ENCODE results near the gene PLA2G12B.
"Not testable (repeated sequence)": the region's sequence is repeated elsewhere in the genome, so short reads cannot be mapped to it uniquely, and the experiment has no call there.

PLA2G12B gene

DNA sequence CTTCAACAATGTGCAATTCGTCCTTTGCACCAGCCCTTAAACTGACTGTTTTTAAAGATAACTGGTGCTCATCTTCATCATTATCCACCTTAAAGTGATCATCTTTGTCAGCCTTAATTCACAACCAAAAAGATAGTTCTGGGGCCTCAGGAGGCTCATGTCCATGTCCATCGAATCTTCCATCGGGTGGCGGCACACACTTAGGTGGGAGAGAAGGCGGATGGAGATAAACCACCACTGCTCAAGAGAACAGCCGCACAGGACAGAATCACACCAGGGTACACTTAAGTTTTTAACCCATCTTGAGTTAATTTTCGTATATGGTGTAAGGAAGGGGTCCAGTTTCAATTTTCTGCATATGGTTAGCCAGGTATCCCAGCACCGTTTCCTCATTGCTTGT is 36.3 kb downstream of the PLA2G12B start:
- no peak overlapping the region for H3K9ac ChIP-seq (ENCODE audit: low read length in 5 of 5)
- no peak overlapping the region for H3K27ac ChIP-seq (ENCODE audit: low read depth, low read length)
- no peaks in the 10 kb centered on the region for H3K4me1 ChIP-seq (ENCODE audit: control insufficient read depth in 5 of 5, insufficient read depth in 5 of 5, low read length in 5 of 5)
- peaks cover 0 to 4% (median 0%) of the 10 kb centered on the region in 5 donors for H3K9me3 ChIP-seq (ENCODE audit: control insufficient read depth in 5 of 5, low read length in 5 of 5)
- H3K4me3 ChIP-seq (ENCODE audit: low read depth in 1 of 5, low read length in 5 of 5): no peak overlapping the region
- peaks cover 0 to 2% (median 0%) of the 10 kb centered on the region in 5 donors for H3K27me3 ChIP-seq (ENCODE audit: control insufficient read depth in 5 of 5, insufficient read depth in 4 of 5, low read length in 5 of 5)
- no peaks in the 10 kb centered on the region for H3K36me3 ChIP-seq (ENCODE audit: control insufficient read depth in 5 of 5, insufficient read depth in 5 of 5, low read length in 5 of 5)

DNA sequence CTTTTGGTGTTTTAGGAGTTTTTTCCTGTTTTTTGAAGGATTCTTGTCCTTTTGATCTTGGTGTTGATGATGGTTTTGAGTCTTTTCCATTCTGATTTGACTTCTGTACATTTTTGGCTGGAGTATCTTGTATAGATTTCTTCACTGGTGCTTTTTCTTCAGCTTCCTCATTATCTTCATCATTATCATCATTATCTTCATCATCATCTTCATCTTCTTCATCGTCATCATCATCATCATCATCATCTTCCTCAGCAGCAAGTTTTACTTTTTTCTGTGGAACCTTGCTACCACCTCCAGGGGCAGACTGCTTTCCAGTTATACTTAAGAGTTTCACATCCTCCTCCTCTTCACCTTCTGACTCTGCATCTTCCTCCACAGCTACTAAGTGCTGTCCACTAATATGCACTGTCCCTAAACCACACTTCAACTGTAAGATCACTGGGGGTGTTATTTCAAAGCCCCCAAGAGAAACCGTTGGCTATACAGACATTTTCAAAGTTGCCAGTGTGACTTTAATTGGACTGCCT is 36.7 kb downstream of the PLA2G12B start:
- H3K9me3 ChIP-seq (ENCODE audit: control insufficient read depth in 5 of 5, low read length in 5 of 5); H3K9ac ChIP-seq (ENCODE audit: low read length in 5 of 5); H3K36me3 ChIP-seq (ENCODE audit: control insufficient read depth in 5 of 5, insufficient read depth in 5 of 5, low read length in 5 of 5); H3K27ac ChIP-seq (ENCODE audit: low read depth, low read length); H3K27me3 ChIP-seq (ENCODE audit: control insufficient read depth in 5 of 5, insufficient read depth in 4 of 5, low read length in 5 of 5); H3K4me1 ChIP-seq (ENCODE audit: control insufficient read depth in 5 of 5, insufficient read depth in 5 of 5, low read length in 5 of 5); H3K4me3 ChIP-seq (ENCODE audit: low read depth in 1 of 5, low read length in 5 of 5): not testable (repeated sequence)

DNA sequence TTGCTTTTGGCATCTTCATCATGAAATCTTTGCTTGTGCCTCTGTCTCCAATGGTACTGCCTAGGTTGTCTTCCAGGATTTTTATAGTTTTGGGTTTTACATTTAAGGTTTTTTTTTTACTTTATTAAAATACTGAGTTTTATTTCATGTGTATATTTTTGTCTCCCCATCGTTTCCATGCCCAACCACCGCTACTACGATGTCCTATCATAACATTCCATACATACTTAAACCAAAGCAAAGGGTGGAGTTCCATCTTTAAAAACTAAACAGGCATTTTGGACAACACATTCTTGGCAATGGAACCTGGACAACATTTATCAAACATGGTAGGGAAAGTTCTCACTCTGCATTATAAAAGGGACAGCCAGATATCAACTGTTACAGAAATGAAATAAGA is 37.4 kb downstream of the PLA2G12B start:
- not testable (repeated sequence) for H3K4me1 ChIP-seq (ENCODE audit: control insufficient read depth in 5 of 5, insufficient read depth in 5 of 5, low read length in 5 of 5); H3K9me3 ChIP-seq (ENCODE audit: control insufficient read depth in 5 of 5, low read length in 5 of 5); H3K27ac ChIP-seq (ENCODE audit: low read depth, low read length); H3K9ac ChIP-seq (ENCODE audit: low read length in 5 of 5); H3K27me3 ChIP-seq (ENCODE audit: control insufficient read depth in 5 of 5, insufficient read depth in 4 of 5, low read length in 5 of 5); H3K4me3 ChIP-seq (ENCODE audit: low read depth in 1 of 5, low read length in 5 of 5); H3K36me3 ChIP-seq (ENCODE audit: control insufficient read depth in 5 of 5, insufficient read depth in 5 of 5, low read length in 5 of 5)

- H3K36me3 ChIP-seq (ENCODE audit: control insufficient read depth in 5 of 5, insufficient read depth in 5 of 5, low read length in 5 of 5): no peaks in the 10 kb centered on the region
- no peaks in the 10 kb centered on the region for H3K27me3 ChIP-seq (ENCODE audit: control insufficient read depth in 5 of 5, insufficient read depth in 4 of 5, low read length in 5 of 5)
- no peaks in the 10 kb centered on the region for H3K9me3 ChIP-seq (ENCODE audit: control insufficient read depth in 5 of 5, low read length in 5 of 5)
- H3K9ac ChIP-seq (ENCODE audit: low read length in 5 of 5): no peak overlapping the region
- H3K4me1 ChIP-seq (ENCODE audit: control insufficient read depth in 5 of 5, insufficient read depth in 5 of 5, low read length in 5 of 5): no peaks in the 10 kb centered on the region
- no peak overlapping the region for H3K27ac ChIP-seq (ENCODE audit: low read depth, low read length)
- H3K4me3 ChIP-seq (ENCODE audit: low read depth in 1 of 5, low read length in 5 of 5): no peak overlapping the region
These were observed 41.3 kb downstream of the PLA2G12B start for GRCh38 chr10:72913287-72913686.

DNA sequence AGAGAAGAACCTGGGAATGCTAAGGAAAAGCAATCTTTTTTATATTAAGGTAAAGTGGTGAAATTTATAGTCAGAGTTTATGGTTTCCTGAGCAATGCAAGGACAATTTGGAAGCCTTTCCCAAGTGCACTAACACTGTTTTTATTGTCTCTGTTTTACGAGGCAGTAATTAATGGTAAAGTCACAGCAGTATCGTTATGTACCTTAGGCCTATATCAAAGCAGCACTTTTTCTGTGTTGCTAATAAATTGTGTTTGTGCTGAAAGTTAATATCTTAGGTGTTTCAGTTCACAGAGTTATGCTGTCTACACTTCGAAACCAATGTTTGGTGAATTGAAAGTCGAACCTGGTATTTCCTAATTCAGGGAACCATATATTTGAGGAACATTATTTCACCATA is 41.9 kb downstream of the PLA2G12B start:
- H3K27ac ChIP-seq (ENCODE audit: low read depth, low read length): no peak overlapping the region
- H3K9ac ChIP-seq (ENCODE audit: low read length in 5 of 5): no peak overlapping the region
- H3K36me3 ChIP-seq (ENCODE audit: control insufficient read depth in 5 of 5, insufficient read depth in 5 of 5, low read length in 5 of 5): no peaks in the 10 kb centered on the region
- no peaks in the 10 kb centered on the region for H3K4me1 ChIP-seq (ENCODE audit: control insufficient read depth in 5 of 5, insufficient read depth in 5 of 5, low read length in 5 of 5)
- no peak overlapping the region for H3K4me3 ChIP-seq (ENCODE audit: low read depth in 1 of 5, low read length in 5 of 5)
- no peaks in the 10 kb centered on the region for H3K27me3 ChIP-seq (ENCODE audit: control insufficient read depth in 5 of 5, insufficient read depth in 4 of 5, low read length in 5 of 5)
- no peaks in the 10 kb centered on the region for H3K9me3 ChIP-seq (ENCODE audit: control insufficient read depth in 5 of 5, low read length in 5 of 5)

GRCh38 chr10:72911758-72912157 is 42.8 kb downstream of the PLA2G12B start:
- H3K27ac ChIP-seq (ENCODE audit: low read depth, low read length): no peak overlapping the region
- no peaks in the 10 kb centered on the region for H3K27me3 ChIP-seq (ENCODE audit: control insufficient read depth in 5 of 5, insufficient read depth in 4 of 5, low read length in 5 of 5)
- no peak overlapping the region for H3K4me3 ChIP-seq (ENCODE audit: low read depth in 1 of 5, low read length in 5 of 5)
- no peaks in the 10 kb centered on the region for H3K9me3 ChIP-seq (ENCODE audit: control insufficient read depth in 5 of 5, low read length in 5 of 5)
- no peaks in the 10 kb centered on the region for H3K36me3 ChIP-seq (ENCODE audit: control insufficient read depth in 5 of 5, insufficient read depth in 5 of 5, low read length in 5 of 5)
- no peak overlapping the region for H3K9ac ChIP-seq (ENCODE audit: low read length in 5 of 5)
- H3K4me1 ChIP-seq (ENCODE audit: control insufficient read depth in 5 of 5, insufficient read depth in 5 of 5, low read length in 5 of 5): no peaks in the 10 kb centered on the region

- no peak overlapping the region for H3K4me3 ChIP-seq (ENCODE audit: low read depth in 1 of 5, low read length in 5 of 5)
- no peaks in the 10 kb centered on the region for H3K27me3 ChIP-seq (ENCODE audit: control insufficient read depth in 5 of 5, insufficient read depth in 4 of 5, low read length in 5 of 5)
- peaks cover 0 to under 1% (median 0%) of the 10 kb centered on the region in 5 donors for H3K4me1 ChIP-seq (ENCODE audit: control insufficient read depth in 5 of 5, insufficient read depth in 5 of 5, low read length in 5 of 5)
- H3K27ac ChIP-seq (ENCODE audit: low read depth, low read length): no peak overlapping the region
- no peaks in the 10 kb centered on the region for H3K36me3 ChIP-seq (ENCODE audit: control insufficient read depth in 5 of 5, insufficient read depth in 5 of 5, low read length in 5 of 5)
- no peak overlapping the region for H3K9ac ChIP-seq (ENCODE audit: low read length in 5 of 5)
- H3K9me3 ChIP-seq (ENCODE audit: control insufficient read depth in 5 of 5, low read length in 5 of 5): no peaks in the 10 kb centered on the region
These were observed 43.9 kb downstream of the PLA2G12B start for GRCh38 chr10:72910705-72911104.

DNA sequence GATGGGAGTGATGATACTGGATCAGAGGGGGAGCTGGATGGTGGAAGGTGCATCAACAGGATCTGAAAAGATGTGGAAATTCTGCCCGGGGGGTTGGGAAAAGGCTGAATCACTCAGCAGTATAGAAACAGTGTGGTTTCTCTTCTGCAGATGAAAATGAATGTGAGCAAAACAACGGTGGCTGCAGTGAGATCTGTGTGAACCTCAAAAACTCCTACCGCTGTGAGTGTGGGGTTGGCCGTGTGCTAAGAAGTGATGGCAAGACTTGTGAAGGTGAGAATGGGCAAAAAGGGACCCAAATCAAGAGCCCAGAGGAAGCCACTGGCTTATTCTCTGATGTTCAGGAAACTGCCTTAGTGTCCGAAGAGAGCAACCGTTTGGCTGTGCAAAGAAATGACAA is 48.2 kb downstream of the PLA2G12B start:
- no peaks in the 10 kb centered on the region for H3K27me3 ChIP-seq (ENCODE audit: control insufficient read depth in 5 of 5, insufficient read depth in 4 of 5, low read length in 5 of 5)
- no peaks in the 10 kb centered on the region for H3K36me3 ChIP-seq (ENCODE audit: control insufficient read depth in 5 of 5, insufficient read depth in 5 of 5, low read length in 5 of 5)
- no peaks in the 10 kb centered on the region for H3K9me3 ChIP-seq (ENCODE audit: control insufficient read depth in 5 of 5, low read length in 5 of 5)
- no peak overlapping the region for H3K4me3 ChIP-seq (ENCODE audit: low read depth in 1 of 5, low read length in 5 of 5)
- no peak overlapping the region for H3K27ac ChIP-seq (ENCODE audit: low read depth, low read length)
- no peak overlapping the region for H3K9ac ChIP-seq (ENCODE audit: low read length in 5 of 5)
- H3K4me1 ChIP-seq (ENCODE audit: control insufficient read depth in 5 of 5, insufficient read depth in 5 of 5, low read length in 5 of 5): peaks cover 0 to 3% (median 0%) of the 10 kb centered on the region in 5 donors

DNA sequence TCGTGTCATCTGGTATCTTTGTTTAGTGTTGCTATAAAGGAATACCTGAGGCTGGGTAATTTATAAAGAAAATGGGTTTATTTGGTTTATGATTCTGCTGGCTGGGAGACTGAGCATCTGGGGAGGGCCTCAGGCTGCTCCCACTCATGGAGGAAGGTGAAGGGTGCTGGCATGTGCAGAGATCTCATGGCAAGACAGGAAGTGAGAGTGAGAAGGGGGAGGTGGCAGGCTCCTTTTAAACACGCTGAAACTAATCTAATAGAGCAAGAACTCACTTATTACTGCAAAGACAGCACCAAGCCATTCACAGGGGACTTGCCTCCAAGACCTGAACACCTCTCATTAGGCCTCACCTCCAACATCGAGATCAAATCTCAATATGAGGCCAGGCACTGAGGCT is 49.8 kb downstream of the PLA2G12B start:
- no peaks in the 10 kb centered on the region for H3K9me3 ChIP-seq (ENCODE audit: control insufficient read depth in 5 of 5, low read length in 5 of 5)
- no peaks in the 10 kb centered on the region for H3K27me3 ChIP-seq (ENCODE audit: control insufficient read depth in 5 of 5, insufficient read depth in 4 of 5, low read length in 5 of 5)
- no peaks in the 10 kb centered on the region for H3K36me3 ChIP-seq (ENCODE audit: control insufficient read depth in 5 of 5, insufficient read depth in 5 of 5, low read length in 5 of 5)
- no peak overlapping the region for H3K9ac ChIP-seq (ENCODE audit: low read length in 5 of 5)
- no peak overlapping the region for H3K27ac ChIP-seq (ENCODE audit: low read depth, low read length)
- H3K4me1 ChIP-seq (ENCODE audit: control insufficient read depth in 5 of 5, insufficient read depth in 5 of 5, low read length in 5 of 5): peaks cover 0 to 3% (median 0%) of the 10 kb centered on the region in 5 donors
- no peak overlapping the region for H3K4me3 ChIP-seq (ENCODE audit: low read depth in 1 of 5, low read length in 5 of 5)

GRCh38 chr10:72903941-72904446 is 50.6 kb downstream of the PLA2G12B start:
- H3K27ac ChIP-seq (ENCODE audit: low read depth, low read length); H3K4me3 ChIP-seq (ENCODE audit: low read depth in 1 of 5, low read length in 5 of 5): not testable (repeated sequence)

GRCh38 chr10:72899545-72899944 is 55.1 kb downstream of the PLA2G12B start:
- H3K9me3 ChIP-seq (ENCODE audit: control insufficient read depth in 5 of 5, low read length in 5 of 5): no peaks in the 10 kb centered on the region

More at GRCh38 chr10:72903941-72904446, 50.6 kb downstream of the PLA2G12B start:
- H3K36me3 ChIP-seq (ENCODE audit: control insufficient read depth in 5 of 5, insufficient read depth in 5 of 5, low read length in 5 of 5); H3K27me3 ChIP-seq (ENCODE audit: control insufficient read depth in 5 of 5, insufficient read depth in 4 of 5, low read length in 5 of 5); H3K4me1 ChIP-seq (ENCODE audit: control insufficient read depth in 5 of 5, insufficient read depth in 5 of 5, low read length in 5 of 5); H3K9me3 ChIP-seq (ENCODE audit: control insufficient read depth in 5 of 5, low read length in 5 of 5); H3K9ac ChIP-seq (ENCODE audit: low read length in 5 of 5): not testable (repeated sequence)

More at GRCh38 chr10:72899545-72899944, 55.1 kb downstream of the PLA2G12B start:
- no peak overlapping the region for H3K27ac ChIP-seq (ENCODE audit: low read depth, low read length)
- H3K27me3 ChIP-seq (ENCODE audit: control insufficient read depth in 5 of 5, insufficient read depth in 4 of 5, low read length in 5 of 5): no peaks in the 10 kb centered on the region
- H3K36me3 ChIP-seq (ENCODE audit: control insufficient read depth in 5 of 5, insufficient read depth in 5 of 5, low read length in 5 of 5): no peaks in the 10 kb centered on the region
- H3K9ac ChIP-seq (ENCODE audit: low read length in 5 of 5): no peak overlapping the region
- H3K4me3 ChIP-seq (ENCODE audit: low read depth in 1 of 5, low read length in 5 of 5): no peak overlapping the region
- no peaks in the 10 kb centered on the region for H3K4me1 ChIP-seq (ENCODE audit: control insufficient read depth in 5 of 5, insufficient read depth in 5 of 5, low read length in 5 of 5)

Measured in subcutaneous abdominal adipose tissue (tissue), 5 donors.